ENCODE measurements around the gene RUNDC3A.

GRCh38 chr17:44348988-44349364 is 40.6 kb downstream of the RUNDC3A start:
- TF ChIP-seq CTCF (IDR thresholded peaks at IDR 0.05): no peak
- TF ChIP-seq ZFX (IDR thresholded peaks at IDR 0.05; ENCODE audit: borderline replicate concordance): no peak

Data from 22Rv1 (cell line).